B cell (primary cell): Measurements from ENCODE around the gene RNF183. TPM values are rescaled to one million over a fixed set of nuclear protein-coding genes. Genes with fewer than 3 reads are reported as not detected.

Source experiments
- ATAC-seq: fragments of 200-7000 bp; cut with Tn5 transposase; one replicate; pipeline ENCODE4 v1.10.0; 2021; ENCODE audit warnings: low read depth, mild to moderate bottlenecking, moderate number of reproducible peaks, moderate library complexity
- CTCF ChIA-PET: fragments of 350-600 bp; sonication (Branson Sonifier 250); formaldehyde crosslinking; loops from one replicate; lab custom pipeline; 2021; ENCODE audit warnings: antibody characterized with exemption, inconsistent platforms; lab: Charles Lee
- POLR2A ChIA-PET: fragments of 350-600 bp; sonication (Branson Sonifier 250); formaldehyde crosslinking; loops from one replicate; lab custom pipeline; 2021; ENCODE audit warnings: antibody characterized with exemption; lab: Charles Lee
- DNase-seq: peaks from one replicate; pipeline ENCODE4 v3.0.0; 2013
- H2AFZ ChIP-seq: 2 replicates; pipeline ENCODE4 v1.6.1; 2012; ENCODE audit warnings: mild to moderate bottlenecking, low read depth, low read length; ENCODE audit not compliant: insufficient read depth, poor library complexity, severe bottlenecking
- H3K27ac ChIP-seq, 2 donors: 1 replicate in 1 of 2; 2 replicates in 1 of 2; pipeline ENCODE4 v1.5.1; 2012 to 2013; ENCODE audit warnings: low read length in 2 of 2, mild to moderate bottlenecking in 2 of 2, moderate library complexity in 1 of 2
- H3K27me3 ChIP-seq, 4 experiments: fragments of 200-600 bp in 1 of 4; sonication (generic) in 1 of 4; replicated peaks in 1 of 4; 1 replicate in 2 of 4; 2 replicates in 2 of 4; pipeline versions ENCODE4 v1.6.1 to v1.7.0; 2013 to 2016; ENCODE audit warnings: low read length in 3 of 4, mild to moderate bottlenecking in 2 of 4, mixed read lengths in 1 of 4, moderate library complexity in 1 of 4; ENCODE audit not compliant: insufficient read depth in 4 of 4, control insufficient read depth in 3 of 4; ENCODE audit errors: control extremely low read depth in 1 of 4
- H3K36me3 ChIP-seq, 2 experiments: replicated peaks in 1 of 2; 1 replicate in 1 of 2; 2 replicates in 1 of 2; pipeline versions ENCODE4 v1.6.1 to v1.7.1; 2013; ENCODE audit warnings: low read length in 1 of 2; ENCODE audit not compliant: insufficient read depth in 2 of 2, control insufficient read depth in 1 of 2; ENCODE audit errors: control extremely low read depth in 1 of 2, extremely low read depth in 1 of 2
- H3K4me1 ChIP-seq, 2 donors: fragments of 200-600 bp in 1 of 2; sonication (generic) in 1 of 2; 1 replicate in 1 of 2; 2 replicates in 1 of 2; pipeline versions ENCODE4 v1.5.1 to v1.6.1; 2013 to 2017; ENCODE audit warnings: low read length in 2 of 2; ENCODE audit not compliant: control insufficient read depth in 2 of 2, insufficient read depth in 2 of 2
- H3K4me2 ChIP-seq: replicated peaks from 2 replicates; pipeline ENCODE3; 2012; ENCODE audit warnings: mild to moderate bottlenecking, low read depth, low read length; ENCODE audit not compliant: poor library complexity, severe bottlenecking
- H3K4me3 ChIP-seq, 5 experiments: fragments of 200-600 bp in 1 of 5; sonication (generic) in 1 of 5; 1 replicate in 3 of 5; 2 replicates in 2 of 5; pipeline versions ENCODE4 v1.5.1 to v1.7.0; 2011 to 2016; ENCODE audit warnings: low read length in 4 of 5, mild to moderate bottlenecking in 4 of 5, low read depth in 2 of 5, control low read depth in 1 of 5, moderate library complexity in 1 of 5; ENCODE audit not compliant: insufficient read depth in 1 of 5; ENCODE audit errors: control extremely low read depth in 1 of 5, extremely low read depth in 1 of 5
- H3K79me2 ChIP-seq: fragments of 200-600 bp; sonication (generic); one replicate; pipeline ENCODE4 v1.6.0; 2016; ENCODE audit warnings: low read length; ENCODE audit not compliant: control insufficient read depth, insufficient read depth
- H3K9ac ChIP-seq: fragments of 200-600 bp; sonication (generic); 2 replicates; pipeline ENCODE4 v1.6.1; 2017; ENCODE audit warnings: mild to moderate bottlenecking, low read length, moderate library complexity
- H3K9me3 ChIP-seq, 3 donors: one replicate each; pipeline versions ENCODE4 v1.6.1 to v1.7.1; 2013; ENCODE audit warnings: low read length in 2 of 3; ENCODE audit not compliant: control insufficient read depth in 2 of 3, insufficient read depth in 1 of 3; ENCODE audit errors: control extremely low read depth in 1 of 3
- H4K20me1 ChIP-seq: 2 replicates; pipeline ENCODE4 v1.6.0; 2012; ENCODE audit warnings: mild to moderate bottlenecking, low read length; ENCODE audit not compliant: insufficient read depth, control insufficient read depth, poor library complexity, severe bottlenecking
- H3K27ac Mint-ChIP-seq: one replicate; pipeline ENCODE4 v1.8.0; 2021; ENCODE audit warnings: mixed read lengths
- H3K27me3 Mint-ChIP-seq: one replicate; pipeline ENCODE4 v1.8.0; 2021; ENCODE audit warnings: mixed read lengths
- H3K4me1 Mint-ChIP-seq: one replicate; pipeline ENCODE4 v1.8.0; 2021; ENCODE audit warnings: mixed read lengths
- H3K4me3 Mint-ChIP-seq: one replicate; pipeline ENCODE4 v1.8.0; 2021; ENCODE audit warnings: mixed read lengths
- H3K9me3 Mint-ChIP-seq: one replicate; pipeline ENCODE4 v1.8.0; 2022; ENCODE audit warnings: mixed read lengths; ENCODE audit not compliant: insufficient read depth
- EZH2 ChIP-seq: IDR thresholded peaks from 2 replicates; pipeline ENCODE4 v1.6.1; 2012; ENCODE audit warnings: borderline replicate concordance, low read depth, mild to moderate bottlenecking, moderate library complexity, low read length; ENCODE audit not compliant: insufficient read depth, poor library complexity, severe bottlenecking
- WGBS: methylation state at CpG from one replicate; pipeline ENCODE4 v1.1.5; 2013; ENCODE audit warnings: missing lambda C conversion rate; ENCODE audit not compliant: insufficient coverage; 5-methylcytosine and 5-hydroxymethylcytosine counted together
- intact Hi-C: fragments of 100-400 bp; cut with micrococcal nuclease; formaldehyde crosslinking; loops from one replicate; pipeline ENCODE4 v1.10.0; 2022
- polyA plus RNA-seq: library from polyadenylated mRNA; depleted of rRNA; stranded (reverse); fragments of >200 nt; gene quantifications from 2 replicates; pipeline ENCODE4 v1.2.3, GENCODE V29; 2012
- total RNA-seq, 2 donors: library from RNA; stranded (reverse); fragments of 120-200 nt in 1 of 2; gene quantifications; 1 replicate in 1 of 2; 2 replicates in 1 of 2; pipeline versions ENCODE4 v1.2.3 to v1.2.4, GENCODE V29; 2013 to 2022
- TF ChIP-seq, protein P1 (sequence below): fragments of 200-600 bp; IDR thresholded peaks from one replicate; pipeline ENCODE4 v1.8.0; 2022; ENCODE audit warnings: antibody characterized with exemption, mild to moderate bottlenecking

The RNF183 gene
- total and polyA plus RNA-seq, 2 donors (not counting 1 experiment from before 2014, with no cell fraction given) = 0.04 TPM; not detected in 1

DNA sequence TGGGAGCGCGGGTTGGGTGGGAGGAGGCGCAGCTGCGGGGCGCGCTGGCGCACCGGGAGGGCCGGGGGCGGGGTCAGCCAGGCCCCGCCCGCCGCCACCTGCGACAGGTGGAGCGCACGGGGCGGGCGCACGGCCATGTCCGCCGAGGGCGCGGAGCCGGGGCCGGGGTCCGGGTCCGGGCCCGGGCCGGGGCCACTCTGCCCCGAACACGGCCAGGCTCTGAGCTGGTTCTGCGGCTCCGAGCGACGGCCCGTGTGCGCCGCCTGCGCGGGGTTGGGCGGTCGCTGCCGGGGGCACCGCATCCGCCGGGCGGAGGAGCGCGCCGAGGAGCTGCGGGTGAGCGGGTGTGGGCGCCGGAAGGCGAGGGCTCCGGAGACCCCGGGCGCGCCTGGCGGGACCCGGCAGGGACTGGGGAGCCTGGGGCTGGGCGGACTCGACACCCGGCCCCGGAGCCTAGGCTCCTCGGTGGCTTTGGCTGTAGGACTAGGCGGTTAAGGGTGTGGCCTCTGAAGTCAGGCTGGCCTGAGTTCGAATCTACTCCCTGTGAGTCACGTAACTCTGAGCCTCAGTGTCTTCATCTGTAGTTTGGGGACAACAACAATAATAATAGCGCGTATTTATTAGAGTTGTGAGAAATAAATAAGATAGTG, 46.4 kb upstream of the RNF183 start, which contains the start of gene BSPRY:
Gene BSPRY (plus strand): TSS at position 97 of the 650 bp plus-strand sequence. CDS start 39 bp downstream, at position 136.
- peaks cover 0 to 17% (median 1%) of the 10 kb centered on the region in 4 experiments for H3K27me3 ChIP-seq
- H3K27ac ChIP-seq = no peak within 1 kb of the TSS
- peak within 1 kb of the TSS; percentile 85 for H3K4me3 Mint-ChIP-seq
- peak within 1 kb of the TSS; percentile 15 to 58 (median 52) for H3K4me3 ChIP-seq
- H3K27me3 Mint-ChIP-seq = peaks cover 14% of the 10 kb centered on the region
- ChIA-PET CTCF (interaction anchor here (2.2 kb wide), 1 partner anchor 10 kb away, joined by 10 read pairs; the partner anchor contains the start of gene WDR31), POLR2A (interaction anchor here (0.6 to 2.1 kb wide), 4 partner anchors 10 to 27 kb away, joined by 3 to 7 read pairs (median 4); partner anchors contain the start of genes HDHD3 and WDR31)
- H3K79me2 ChIP-seq = no peaks in the 10 kb centered on the region
- peak within 1 kb of the TSS; percentile 46 for H3K27ac Mint-ChIP-seq
- H3K4me1 Mint-ChIP-seq = peaks cover 25% of the 10 kb centered on the region
- DNase-seq (peak; percentile 56), ATAC-seq (peak; percentile 58)
- peak within 1 kb of the TSS; percentile 79 for H3K4me2 ChIP-seq
- intact Hi-C loops = loop anchor here (2.0 kb wide), 1 partner anchor 13 kb away; no protein-coding TSS in a partner anchor
- H3K9ac ChIP-seq = peak within 1 kb of the TSS; percentile 64
- no peak for TF ChIP-seq EZH2
- TF ChIP-seq, protein P1, sequence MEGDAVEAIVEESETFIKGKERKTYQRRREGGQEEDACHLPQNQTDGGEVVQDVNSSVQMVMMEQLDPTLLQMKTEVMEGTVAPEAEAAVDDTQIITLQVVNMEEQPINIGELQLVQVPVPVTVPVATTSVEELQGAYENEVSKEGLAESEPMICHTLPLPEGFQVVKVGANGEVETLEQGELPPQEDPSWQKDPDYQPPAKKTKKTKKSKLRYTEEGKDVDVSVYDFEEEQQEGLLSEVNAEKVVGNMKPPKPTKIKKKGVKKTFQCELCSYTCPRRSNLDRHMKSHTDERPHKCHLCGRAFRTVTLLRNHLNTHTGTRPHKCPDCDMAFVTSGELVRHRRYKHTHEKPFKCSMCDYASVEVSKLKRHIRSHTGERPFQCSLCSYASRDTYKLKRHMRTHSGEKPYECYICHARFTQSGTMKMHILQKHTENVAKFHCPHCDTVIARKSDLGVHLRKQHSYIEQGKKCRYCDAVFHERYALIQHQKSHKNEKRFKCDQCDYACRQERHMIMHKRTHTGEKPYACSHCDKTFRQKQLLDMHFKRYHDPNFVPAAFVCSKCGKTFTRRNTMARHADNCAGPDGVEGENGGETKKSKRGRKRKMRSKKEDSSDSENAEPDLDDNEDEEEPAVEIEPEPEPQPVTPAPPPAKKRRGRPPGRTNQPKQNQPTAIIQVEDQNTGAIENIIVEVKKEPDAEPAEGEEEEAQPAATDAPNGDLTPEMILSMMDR = no peak
- H4K20me1 ChIP-seq = no peaks in the 10 kb centered on the region
- H2AFZ ChIP-seq = peak within 1 kb of the TSS; percentile 72
- peaks cover 19 to 22% of the 10 kb centered on the region in 2 donors for H3K4me1 ChIP-seq
- WGBS = under 1% methylated on average over 67 of the region's 71 CpGs
- no peaks in the 10 kb centered on the region for H3K9me3 Mint-ChIP-seq
- no peaks in the 10 kb centered on the region for H3K9me3 ChIP-seq
- no peaks in the 10 kb centered on the region for H3K36me3 ChIP-seq

DNA sequence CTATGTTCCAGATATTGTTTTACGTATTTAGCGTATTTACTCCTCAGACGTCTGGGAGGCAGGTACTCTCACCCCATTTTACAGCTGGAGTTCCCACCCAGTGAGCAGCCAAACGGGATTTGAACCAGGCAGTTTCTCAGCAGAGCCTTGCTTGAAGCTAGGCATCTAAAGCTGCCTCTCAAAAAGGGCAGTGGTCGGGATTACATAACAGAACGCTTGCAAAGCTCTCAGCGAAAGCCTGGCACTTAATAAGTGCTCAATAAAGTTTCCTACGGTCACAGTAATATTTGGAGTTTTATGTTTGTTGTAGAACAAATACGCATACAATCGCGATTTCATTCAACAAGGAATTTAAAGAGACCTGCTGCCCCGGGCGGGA, 45.9 kb upstream of the RNF183 start:
- 34% methylated on average over 11 of the region's 13 CpGs for WGBS
- ATAC-seq (no peak), DNase-seq (no peak)
- H3K27me3 ChIP-seq = peaks cover 0 to 17% (median 1%) of the 10 kb centered on the region in 4 experiments
- peak overlapping the region; percentile 79 for H3K4me2 ChIP-seq
- H3K4me3 Mint-ChIP-seq = peak overlapping the region; percentile 85
- H3K27ac Mint-ChIP-seq = peak overlapping the region; percentile 7
- H3K4me3 ChIP-seq = peak overlapping the region in 3 of 5 experiments; percentile 52 to 58 (median 57)
- TF ChIP-seq, protein P1 = no peak
- no peak for TF ChIP-seq EZH2
- peak overlapping the region; percentile 64 for H3K9ac ChIP-seq
- H3K27ac ChIP-seq = no peak overlapping the region
- no peaks in the 10 kb centered on the region for H3K9me3 ChIP-seq
- H3K9me3 Mint-ChIP-seq = no peaks in the 10 kb centered on the region
- no peaks in the 10 kb centered on the region for H4K20me1 ChIP-seq
- peaks cover 19 to 22% of the 10 kb centered on the region in 2 donors for H3K4me1 ChIP-seq
- H3K36me3 ChIP-seq = no peaks in the 10 kb centered on the region
- H3K4me1 Mint-ChIP-seq = peaks cover 25% of the 10 kb centered on the region
- intact Hi-C loops = no loop called here
- ChIA-PET POLR2A (interaction anchor here (0.6 to 1.2 kb wide), 3 partner anchors 26 to 106 kb away, joined by 3 to 7 read pairs (median 5); partner anchors contain the start of gene HDHD3), CTCF (interaction anchor here (2.2 kb wide), 1 partner anchor 9 kb away, joined by 10 read pairs; the partner anchor contains the start of gene WDR31)
- peak overlapping the region; percentile 72 for H2AFZ ChIP-seq
- H3K79me2 ChIP-seq = no peaks in the 10 kb centered on the region
- H3K27me3 Mint-ChIP-seq = peaks cover 14% of the 10 kb centered on the region
